NCI-H2081 (cell line): ENCODE results near the gene SRL.

ENCODE experiments used
- DNase-seq, 2 experiments: peaks; one replicate each; lab custom pipeline; 2025; lab: John Stamatoyannopoulos, UW

SRL gene

GRCh38 chr16:4241928-4242283 lies at the start of gene SRL:
Gene SRL, minus strand, starts transcription at chr16:4242080. Its CDS starts 13 bp downstream, at chr16:4242067.
- DNase-seq = no peak

DNA sequence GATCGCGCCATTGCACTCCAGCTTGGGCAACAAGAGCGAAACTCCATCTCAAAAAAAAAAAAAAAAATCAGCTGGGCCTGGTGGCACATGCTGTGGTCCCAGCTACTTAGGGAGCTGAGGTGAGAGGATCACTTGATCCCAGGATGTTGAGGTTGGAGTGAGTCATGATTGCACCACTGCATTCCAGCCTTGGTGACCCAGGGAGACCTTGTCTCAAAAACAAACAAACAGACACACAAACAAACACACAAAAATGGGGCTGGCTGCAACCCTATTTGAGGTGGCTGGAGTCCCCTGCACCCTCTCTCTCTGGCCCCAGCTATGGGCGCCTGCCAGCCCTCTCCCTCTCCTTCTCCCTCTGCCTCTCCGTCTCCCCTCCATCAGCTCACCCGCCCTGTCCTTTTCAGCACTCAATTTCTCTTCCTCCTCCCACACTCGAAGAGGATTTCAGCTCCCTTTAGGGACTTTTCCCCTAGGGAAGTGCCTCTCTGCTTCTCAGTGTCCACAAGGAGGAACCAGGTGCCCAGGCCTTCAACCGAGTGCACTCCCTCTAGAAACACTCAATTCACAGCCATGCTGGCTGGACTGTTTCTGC lies 48.5 kb upstream of the SRL start:
- DNase-seq = no peak

DNA sequence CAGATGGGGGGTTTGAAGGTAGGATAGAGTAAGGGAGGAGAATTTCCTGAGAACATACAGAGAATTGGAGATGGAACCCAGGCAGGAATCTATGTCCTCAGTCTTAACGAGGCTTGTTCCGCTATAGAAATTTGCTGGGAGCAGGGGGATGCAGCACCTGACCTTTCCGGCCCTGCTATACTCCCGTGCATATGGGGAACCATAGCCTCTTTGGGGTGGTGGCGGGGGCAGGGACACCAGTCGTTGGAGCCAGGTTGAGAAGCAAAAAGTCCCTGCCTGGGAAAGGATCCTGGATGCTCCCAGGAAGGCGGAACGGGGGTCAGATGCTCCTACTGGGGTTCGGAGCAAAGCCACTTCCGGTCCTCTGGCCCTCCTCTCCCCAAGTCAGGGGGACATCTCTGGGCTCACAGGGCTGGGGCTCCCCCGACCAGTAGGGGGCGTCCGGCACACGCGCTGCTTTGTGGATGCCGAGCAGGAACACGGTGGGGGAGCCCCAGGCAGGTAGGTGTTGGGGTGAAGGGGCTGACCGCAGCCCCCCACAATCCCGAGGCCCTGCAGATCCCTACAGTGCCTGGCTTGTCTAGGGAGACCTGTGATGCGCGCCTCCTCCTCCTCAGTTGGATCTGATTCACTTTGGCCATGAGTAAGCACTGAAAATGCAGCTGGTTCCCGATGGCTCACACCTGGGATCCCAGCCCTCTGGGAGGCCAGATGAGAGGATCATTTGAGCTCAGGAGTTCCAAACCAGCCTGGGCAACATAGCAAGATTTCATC lies 46.5 kb upstream of the SRL start:
- DNase-seq = peak; percentile 70 to 76

DNA sequence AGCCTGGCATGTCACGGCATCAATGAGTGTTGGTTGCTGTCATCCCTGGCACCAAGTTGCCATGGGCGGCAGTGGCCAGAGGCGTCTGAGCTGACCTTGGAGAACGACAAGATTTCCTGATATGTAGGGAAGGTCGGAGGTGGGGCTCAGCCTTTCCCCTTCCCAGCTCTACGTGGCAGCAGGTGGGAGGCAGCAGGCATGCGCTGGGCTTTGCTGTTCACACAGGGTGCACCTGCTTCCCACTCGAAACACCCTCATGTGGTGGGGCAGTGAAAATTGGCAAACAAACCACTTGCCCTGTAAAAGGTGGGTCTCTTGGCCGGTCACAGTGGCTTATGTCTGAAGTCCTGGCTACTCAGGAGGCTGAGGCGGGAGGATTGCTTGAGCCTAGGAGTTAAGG lies 43.3 kb upstream of the SRL start:
- DNase-seq = no peak

DNA sequence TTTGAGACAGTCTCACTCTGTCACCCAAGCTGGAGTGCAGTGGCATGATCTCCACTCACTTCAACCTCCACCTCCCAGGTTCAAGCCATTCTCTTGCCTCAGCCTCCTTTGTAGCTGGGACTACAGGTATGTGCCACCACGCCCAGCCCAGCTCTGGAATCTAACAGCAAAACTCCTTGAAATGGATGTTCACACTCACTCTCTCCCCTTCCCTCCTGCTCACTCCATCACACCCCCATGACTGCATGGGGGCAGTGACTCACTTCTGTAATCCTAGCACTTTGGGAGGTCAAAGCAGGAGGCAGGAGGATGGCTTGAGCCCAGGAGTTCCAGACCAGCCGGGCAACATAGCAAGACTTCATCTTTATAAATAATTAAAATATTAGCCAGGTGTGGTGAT lies 42.1 kb upstream of the SRL start:
- DNase-seq = no peak

- DNase-seq = no peak
These were observed 41.6 kb upstream of the SRL start for GRCh38 chr16:4283441-4283840.

GRCh38 chr16:4280625-4281024 lies 38.7 kb upstream of the SRL start:
- DNase-seq = no peak

DNA sequence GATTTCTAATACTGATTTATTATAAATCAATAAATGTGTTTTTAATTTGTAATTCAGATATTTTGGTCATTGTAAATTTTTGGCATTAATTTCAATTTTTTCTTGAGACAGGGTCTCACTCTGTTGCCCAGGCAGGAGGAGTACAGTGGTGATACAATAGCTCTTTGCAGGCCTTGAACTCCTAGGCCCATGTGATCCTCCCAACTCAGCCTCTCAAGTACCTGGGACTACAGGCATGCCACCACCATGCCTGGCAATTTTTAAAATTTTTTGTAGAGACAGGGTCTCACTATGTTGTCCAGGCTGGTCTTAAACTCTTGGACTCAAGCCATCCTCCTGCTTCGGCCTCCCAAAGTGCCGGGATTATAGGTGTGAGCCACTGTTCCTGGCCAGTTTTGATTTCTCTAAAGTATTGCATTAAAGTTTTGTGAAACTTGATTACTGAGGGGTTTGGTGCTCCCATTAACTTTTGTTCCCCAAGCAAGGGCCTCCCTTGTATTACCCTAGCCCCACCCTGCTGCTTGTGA lies 36.2 kb upstream of the SRL start:
- DNase-seq = no peak

DNA sequence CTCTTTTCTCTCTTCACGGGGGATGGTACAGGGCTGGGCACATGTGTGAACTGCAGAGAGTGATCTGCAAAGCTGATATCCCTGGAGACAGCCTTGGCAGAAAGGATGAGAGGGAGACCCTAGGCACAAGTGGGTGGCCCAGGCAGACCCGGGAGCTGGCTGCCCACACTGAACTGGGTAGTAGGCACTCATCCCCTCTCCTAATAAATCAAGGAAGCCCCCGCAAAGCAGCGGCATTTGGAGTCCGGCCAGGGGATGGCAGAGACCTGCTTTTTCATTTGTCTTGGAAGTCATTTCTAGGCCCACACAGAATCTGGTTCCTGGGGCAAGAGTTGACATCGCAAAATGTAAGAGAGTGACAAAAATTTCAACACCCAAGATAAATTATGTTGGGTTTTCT lies 34.0 kb upstream of the SRL start:
- DNase-seq = no peak

- DNase-seq = no peak
These were observed 32.0 kb upstream of the SRL start for GRCh38 chr16:4273858-4274311.

- DNase-seq = peak; percentile 18 to 47
These were observed 30.5 kb upstream of the SRL start for GRCh38 chr16:4272114-4272956.

DNA sequence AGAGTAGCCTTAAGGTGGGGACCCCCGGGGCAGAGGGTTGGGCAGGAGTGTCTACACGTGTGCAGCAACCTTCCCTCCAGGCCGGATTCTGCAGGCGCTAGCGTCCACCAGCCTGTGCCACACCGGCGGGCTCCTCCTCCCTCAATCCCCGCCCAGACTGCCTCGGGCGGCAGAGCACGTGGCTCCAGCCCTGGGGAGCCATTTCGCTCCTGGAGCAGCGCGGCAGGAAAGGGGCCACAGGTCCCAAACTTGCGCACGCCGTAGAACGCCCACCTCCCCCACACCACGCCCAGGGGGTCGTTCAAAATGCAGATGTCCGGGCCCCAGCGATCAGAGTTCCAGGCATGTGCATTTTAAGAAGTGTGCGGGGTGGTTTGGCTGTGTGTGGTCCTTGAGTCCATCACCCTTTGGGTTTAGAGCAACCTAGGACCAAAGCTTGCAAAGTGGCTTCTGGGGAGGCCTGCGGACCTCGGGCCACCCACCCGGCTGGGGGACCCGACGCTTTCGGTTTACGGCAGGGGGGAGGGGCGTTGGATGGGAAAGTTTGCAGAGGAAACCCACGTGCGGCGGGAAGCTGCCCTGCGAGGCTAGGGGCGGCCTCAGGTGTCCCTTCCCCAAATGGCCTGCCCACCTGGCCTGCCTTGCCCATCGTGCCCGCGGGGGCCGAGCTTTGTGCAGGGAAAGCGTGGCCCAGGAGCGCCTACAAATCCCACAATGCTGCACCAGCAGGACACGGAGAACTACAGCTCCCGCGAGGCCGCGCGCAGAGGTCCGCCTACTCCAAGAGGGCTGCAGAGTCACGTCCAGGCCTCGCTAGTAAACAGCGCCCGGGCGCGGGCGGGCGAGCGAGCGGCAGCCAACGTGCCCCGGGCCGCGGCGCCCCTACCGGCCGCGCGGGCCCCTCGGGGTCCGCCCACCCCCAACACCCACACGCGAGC lies 29.6 kb upstream of the SRL start:
- peak; percentile 91 to 93 for DNase-seq

GRCh38 chr16:4270595-4270994 lies 28.7 kb upstream of the SRL start:
- DNase-seq = no peak

- no peak for DNase-seq
These were observed 28.2 kb upstream of the SRL start for GRCh38 chr16:4270091-4270490.

- DNase-seq = peak in 1 of 2 experiments; percentile 6
These were observed 24.5 kb upstream of the SRL start for GRCh38 chr16:4266372-4266771.

- DNase-seq = no peak
These were observed 23.8 kb upstream of the SRL start for GRCh38 chr16:4265676-4266075.

GRCh38 chr16:4264546-4264945 lies 22.7 kb upstream of the SRL start:
- DNase-seq = no peak

DNA sequence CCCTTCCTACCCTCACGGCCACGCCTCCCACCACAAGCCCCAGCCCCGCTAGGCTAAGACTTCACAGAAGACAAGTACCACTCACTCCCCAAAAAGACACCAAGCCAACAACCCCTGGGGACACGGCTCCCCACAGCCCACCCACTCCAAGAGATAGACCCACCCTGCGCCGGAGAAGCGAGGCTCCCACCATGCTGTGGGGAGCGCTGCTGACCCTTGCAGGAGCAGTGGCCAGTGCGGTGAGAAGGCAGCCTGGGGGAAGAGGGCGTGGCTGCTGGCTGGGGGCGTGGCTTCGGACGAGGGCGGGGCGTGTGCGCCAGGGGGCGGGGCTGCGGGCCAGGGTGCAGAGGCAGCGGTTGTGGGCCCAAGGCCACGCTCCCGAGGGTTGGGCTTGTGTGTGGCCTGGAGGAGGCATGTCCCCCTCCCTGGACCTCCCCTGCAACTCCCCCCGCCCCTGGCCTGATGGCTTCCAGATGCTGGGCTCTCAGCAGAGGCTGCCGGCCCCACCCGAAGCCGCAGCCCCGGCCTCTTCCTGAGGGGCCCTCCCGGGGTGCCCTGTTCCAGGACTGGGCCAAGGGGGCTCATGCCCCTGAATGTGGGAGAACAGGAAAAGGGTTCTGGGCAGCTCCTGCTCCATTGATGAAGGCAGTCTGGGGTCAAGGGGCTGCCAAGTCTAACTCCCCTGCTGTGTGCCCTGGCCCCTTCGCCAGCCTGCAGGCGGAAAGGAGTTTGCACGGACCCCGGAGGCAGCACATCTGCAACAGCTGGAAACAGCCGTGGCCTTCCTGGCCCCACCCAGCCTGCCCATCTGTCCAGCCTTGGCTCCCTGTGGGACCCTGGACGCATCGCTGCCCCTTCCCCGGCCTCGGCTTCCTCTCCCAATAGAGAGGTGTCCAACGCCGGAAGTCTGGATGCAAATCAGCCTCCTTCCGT lies 21.9 kb upstream of the SRL start:
- DNase-seq = no peak

DNA sequence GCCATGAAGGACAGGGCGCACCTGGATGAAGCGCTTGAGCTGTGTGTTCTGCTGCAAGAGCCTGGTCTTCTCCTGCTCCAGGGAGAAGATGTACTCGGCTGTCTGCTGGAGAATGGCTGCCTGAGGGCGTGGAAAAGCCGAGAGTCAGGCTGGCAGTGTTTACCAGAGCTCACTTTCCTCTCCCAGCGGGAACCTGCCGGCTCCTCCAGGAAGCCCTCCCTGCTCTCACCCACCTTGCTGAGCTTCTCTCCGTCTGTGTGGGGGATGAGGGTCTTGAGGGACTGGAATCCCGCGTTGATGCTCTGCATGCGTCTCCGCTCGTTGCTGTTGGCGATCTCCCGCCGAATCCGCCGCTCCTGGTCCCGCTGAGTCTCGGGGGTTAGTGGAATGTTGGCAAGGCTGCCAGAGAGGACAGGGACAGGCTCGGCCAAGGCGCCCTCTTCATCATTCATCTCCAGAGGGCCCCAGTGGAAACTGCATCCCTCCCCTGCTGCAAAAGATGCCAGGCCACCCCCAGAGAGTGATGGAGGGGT lies 20.5 kb upstream of the SRL start:
- no peak for DNase-seq

DNA sequence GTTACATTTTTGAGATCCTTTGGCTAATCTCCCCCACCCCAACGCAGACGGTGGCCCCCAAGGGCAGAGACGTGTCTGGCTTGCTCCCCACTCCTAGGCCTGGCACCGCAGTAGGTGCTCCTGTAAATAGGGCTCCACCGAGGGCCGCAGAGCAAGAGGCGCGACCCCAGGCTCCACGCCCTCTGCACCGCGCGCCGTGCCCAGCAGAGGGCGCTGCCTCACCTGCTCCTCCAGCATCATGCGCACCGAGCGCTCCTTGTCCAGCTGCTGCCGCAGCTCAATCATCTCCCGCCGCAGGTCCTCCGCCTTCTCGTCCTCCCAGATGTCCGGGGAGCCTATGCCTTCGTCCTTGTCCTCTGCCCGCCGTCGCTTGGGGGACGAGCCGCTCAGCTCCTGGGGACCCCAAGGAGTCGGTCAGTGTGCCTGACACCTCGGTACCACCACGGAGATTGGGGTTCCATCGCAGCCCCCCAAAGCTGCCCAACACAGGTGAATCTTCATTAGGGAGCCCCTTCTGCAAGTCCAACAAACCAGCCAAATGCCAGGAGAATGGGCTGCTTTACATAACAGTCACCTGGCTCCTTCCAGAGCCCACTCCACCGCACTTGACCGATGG lies 19.8 kb upstream of the SRL start:
- DNase-seq = no peak
